HEK293T (cell line): ENCODE results near the gene GSTK1.

Experiments used
- FOXK2 ChIP-seq: fragments of 450-650 bp; IDR thresholded peaks from 2 replicates; pipeline ENCODE4 v1.6.1; 2016; ENCODE audit warnings: mild to moderate bottlenecking
- LEF1 ChIP-seq: fragments of 450-650 bp; IDR thresholded peaks from 2 replicates; pipeline ENCODE4 v1.6.1; 2017; ENCODE audit warnings: mild to moderate bottlenecking, borderline replicate concordance
- PKNOX1 ChIP-seq: fragments of 450-650 bp; IDR thresholded peaks from 2 replicates; pipeline ENCODE4 v1.6.1; 2016
- ZNF384 ChIP-seq: fragments of 450-650 bp; IDR thresholded peaks from 2 replicates; pipeline ENCODE4 v1.6.1; 2016

GRCh38 chr7:143243111-143243510 lies 20.1 kb upstream of the GSTK1 start:
- no peak for TF ChIP-seq LEF1
- TF ChIP-seq PKNOX1 = no peak
- TF ChIP-seq FOXK2 = no peak
- no peak for TF ChIP-seq ZNF384
